Measurements from ENCODE around the gene ANKS3.

The ANKS3 gene

GRCh38 chr16:4777339-4778049 lies 43.4 kb upstream of the ANKS3 start:
- Histone ChIP-seq H3K4me3 (IDR thresholded peaks at IDR 0.05; ENCODE audit: insufficient read depth, low read depth, low read length) (no peak overlapping the region), H3K4me1 (ENCODE audit: low read depth, poor library complexity, severe bottlenecking) (no peaks in the 10 kb centered on the region), H2AFZ (ENCODE audit: low read depth) (no peak overlapping the region), H3K79me2 (ENCODE audit: insufficient read depth, low read depth) (no peaks in the 10 kb centered on the region), H3K27me3 (ENCODE audit: insufficient read depth, low read depth) (no peaks in the 10 kb centered on the region), H3K4me2 (no peak overlapping the region), H3K27ac (no peak overlapping the region), H4K20me1 (ENCODE audit: insufficient read depth) (no peaks in the 10 kb centered on the region), H3K9ac (no peak overlapping the region), H3K36me3 (ENCODE audit: insufficient read depth) (no peaks in the 10 kb centered on the region)
- no peak for TF ChIP-seq CTCF (conservative IDR thresholded peaks at IDR 0.05; ENCODE audit: low read depth, low read length)

GRCh38 chr16:4776141-4776705 lies 42.2 kb upstream of the ANKS3 start:
- H3K79me2 ChIP-seq (ENCODE audit: insufficient read depth, low read depth) = no peaks in the 10 kb centered on the region
- H2AFZ ChIP-seq (ENCODE audit: low read depth) = no peak overlapping the region
- H3K4me1 ChIP-seq (ENCODE audit: low read depth, poor library complexity, severe bottlenecking) = no peaks in the 10 kb centered on the region
- no peak overlapping the region for H3K4me3 ChIP-seq (IDR thresholded peaks at IDR 0.05; ENCODE audit: insufficient read depth, low read depth, low read length)
- TF ChIP-seq CTCF (conservative IDR thresholded peaks at IDR 0.05; ENCODE audit: low read depth, low read length) = no peak
- no peaks in the 10 kb centered on the region for H3K36me3 ChIP-seq (ENCODE audit: insufficient read depth)
- no peaks in the 10 kb centered on the region for H4K20me1 ChIP-seq (ENCODE audit: insufficient read depth)
- no peak overlapping the region for H3K4me2 ChIP-seq
- no peaks in the 10 kb centered on the region for H3K27me3 ChIP-seq (ENCODE audit: insufficient read depth, low read depth)
- no peak overlapping the region for H3K27ac ChIP-seq
- H3K9ac ChIP-seq = no peak overlapping the region

- Histone ChIP-seq H3K27me3 (ENCODE audit: insufficient read depth, low read depth) (no peaks in the 10 kb centered on the region), H3K27ac (no peak overlapping the region), H3K9ac (no peak overlapping the region), H3K36me3 (ENCODE audit: insufficient read depth) (no peaks in the 10 kb centered on the region), H3K4me3 (IDR thresholded peaks at IDR 0.05; ENCODE audit: insufficient read depth, low read depth, low read length) (no peak overlapping the region), H2AFZ (ENCODE audit: low read depth) (no peak overlapping the region), H3K79me2 (ENCODE audit: insufficient read depth, low read depth) (no peaks in the 10 kb centered on the region), H3K4me1 (ENCODE audit: low read depth, poor library complexity, severe bottlenecking) (no peaks in the 10 kb centered on the region), H4K20me1 (ENCODE audit: insufficient read depth) (no peaks in the 10 kb centered on the region), H3K4me2 (no peak overlapping the region)
- no peak for TF ChIP-seq CTCF (conservative IDR thresholded peaks at IDR 0.05; ENCODE audit: low read depth, low read length)
These were observed 40.9 kb upstream of the ANKS3 start for GRCh38 chr16:4775005-4775404.

- H3K4me2 ChIP-seq = no peak overlapping the region
- no peaks in the 10 kb centered on the region for H3K36me3 ChIP-seq (ENCODE audit: insufficient read depth)
- no peak overlapping the region for H3K27ac ChIP-seq
- H3K27me3 ChIP-seq (ENCODE audit: insufficient read depth, low read depth) = no peaks in the 10 kb centered on the region
- no peak for TF ChIP-seq CTCF (conservative IDR thresholded peaks at IDR 0.05; ENCODE audit: low read depth, low read length)
- H4K20me1 ChIP-seq (ENCODE audit: insufficient read depth) = no peaks in the 10 kb centered on the region
- H3K4me3 ChIP-seq (IDR thresholded peaks at IDR 0.05; ENCODE audit: insufficient read depth, low read depth, low read length) = no peak overlapping the region
- H3K4me1 ChIP-seq (ENCODE audit: low read depth, poor library complexity, severe bottlenecking) = peaks cover 11% of the 10 kb centered on the region
- H3K79me2 ChIP-seq (ENCODE audit: insufficient read depth, low read depth) = no peaks in the 10 kb centered on the region
- H2AFZ ChIP-seq (ENCODE audit: low read depth) = no peak overlapping the region
- H3K9ac ChIP-seq = no peak overlapping the region
These were observed 38.3 kb upstream of the ANKS3 start for GRCh38 chr16:4772351-4772750.
